ENCODE data around the gene USP20. TPM values are rescaled to one million over a fixed set of nuclear protein-coding genes. Genes with fewer than 3 reads are reported as not detected.

USP20 gene
- total RNA-seq, 2 donors from 2014 or later, result 16.0 to 21.9 TPM

DNA sequence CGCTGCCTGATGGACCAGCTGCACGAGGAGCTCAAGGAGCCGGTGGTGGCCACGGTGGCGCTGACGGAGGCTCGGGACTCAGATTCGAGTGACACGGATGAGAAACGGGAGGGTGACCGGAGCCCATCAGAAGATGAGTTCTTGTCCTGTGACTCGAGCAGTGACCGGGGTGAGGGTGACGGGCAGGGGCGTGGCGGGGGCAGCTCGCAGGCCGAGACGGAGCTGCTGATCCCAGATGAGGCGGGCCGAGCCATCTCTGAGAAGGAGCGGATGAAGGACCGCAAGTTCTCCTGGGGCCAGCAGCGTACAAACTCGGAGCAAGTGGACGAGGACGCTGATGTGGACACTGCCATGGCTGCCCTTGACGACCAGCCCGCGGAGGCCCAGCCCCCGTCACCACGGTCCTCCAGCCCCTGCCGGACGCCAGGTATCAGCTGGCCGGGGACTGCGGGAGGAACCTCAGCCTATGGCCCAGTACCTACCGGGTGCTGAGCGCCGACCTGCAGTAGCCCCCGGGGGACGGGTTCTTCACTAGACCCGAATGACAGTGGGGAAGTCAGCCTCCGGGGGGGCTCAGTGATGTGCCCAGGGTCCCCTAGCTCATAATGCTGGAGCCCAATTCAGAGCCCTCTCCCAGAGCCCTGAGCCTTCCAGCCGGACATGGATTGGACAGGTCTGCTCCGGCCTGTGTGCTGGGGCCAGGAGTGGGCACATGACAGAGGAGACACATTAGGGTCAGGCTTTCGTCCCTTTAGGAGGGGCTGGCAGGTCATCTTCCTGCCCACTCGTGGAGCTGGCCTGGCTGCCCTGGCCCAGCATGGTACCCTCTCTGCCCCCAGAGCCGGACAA lies 33.0 kb downstream of the USP20 start:
- no peak for ATAC-seq
- intact Hi-C loops (cut with DNase I, micrococcal nuclease), result no loop called here
- DNase-seq, result no peak

DNA sequence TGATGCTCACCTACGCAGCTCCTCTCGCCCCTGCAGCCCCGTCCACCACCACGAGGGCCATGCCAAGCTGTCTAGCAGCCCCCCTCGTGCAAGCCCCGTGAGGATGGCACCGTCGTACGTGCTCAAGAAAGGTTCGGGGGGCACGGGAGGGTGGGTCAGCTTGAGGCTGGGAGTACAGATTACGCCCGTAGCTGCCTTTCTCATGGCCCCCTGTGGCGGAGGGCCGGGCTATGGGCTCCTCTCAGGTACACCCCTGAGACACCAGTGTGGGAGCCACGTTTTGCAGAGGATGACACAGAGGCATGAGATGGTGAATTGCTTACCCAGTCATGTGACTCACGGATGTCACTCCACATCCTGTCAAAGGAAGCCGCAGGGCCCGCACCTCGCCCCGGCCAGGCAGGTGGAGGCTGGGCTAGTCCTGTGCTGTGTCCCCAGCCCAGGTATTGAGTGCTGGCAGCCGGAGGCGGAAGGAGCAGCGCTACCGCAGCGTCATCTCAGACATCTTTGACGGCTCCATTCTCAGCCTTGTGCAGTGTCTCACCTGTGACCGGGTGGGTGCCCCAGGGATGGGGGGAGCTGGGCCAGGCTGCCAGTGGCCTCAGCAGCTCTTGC lies 33.7 kb downstream of the USP20 start:
- intact Hi-C loops (cut with DNase I, micrococcal nuclease), result no loop called here
- DNase-seq (peak in 1 of 2 donors; percentile 51), ATAC-seq (peak; percentile 61)

DNA sequence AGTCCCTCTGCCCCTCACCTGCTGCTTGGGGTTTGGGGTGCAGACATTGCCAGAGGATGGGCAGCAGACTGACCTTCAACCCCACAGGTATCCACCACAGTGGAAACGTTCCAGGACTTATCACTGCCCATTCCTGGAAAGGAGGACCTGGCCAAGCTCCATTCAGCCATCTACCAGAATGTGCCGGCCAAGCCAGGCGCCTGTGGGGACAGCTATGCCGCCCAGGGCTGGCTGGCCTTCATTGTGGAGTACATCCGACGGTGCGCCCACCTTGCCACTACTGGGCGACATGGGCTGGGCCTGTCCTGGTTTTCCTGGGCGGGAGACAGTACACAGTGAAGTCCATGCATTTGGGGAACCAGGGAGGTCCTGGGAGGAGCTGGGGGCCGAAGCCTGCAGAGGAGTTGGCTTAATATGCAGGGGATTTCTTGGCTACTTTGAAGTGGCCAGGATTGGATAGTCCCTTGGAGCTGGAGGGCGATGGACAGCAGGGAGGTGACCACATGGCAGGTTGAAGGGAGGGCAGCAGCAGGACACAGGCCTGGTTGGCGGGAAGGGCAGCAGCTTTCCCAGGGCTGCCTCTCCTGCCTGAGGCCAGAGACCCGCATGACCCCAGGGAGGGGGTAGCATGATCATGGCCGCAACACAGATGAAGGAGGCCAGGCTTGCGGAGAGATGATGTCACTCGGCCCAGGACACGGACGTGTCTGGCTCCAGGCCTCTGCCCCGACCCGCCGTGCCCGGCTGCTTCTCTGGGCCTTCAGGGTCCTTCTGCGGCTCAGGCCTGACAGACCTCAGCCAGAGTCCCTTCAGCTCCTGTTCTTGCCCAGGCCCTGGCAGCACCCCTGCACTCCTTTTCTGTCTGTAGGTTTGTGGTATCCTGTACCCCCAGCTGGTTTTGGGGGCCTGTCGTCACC lies 34.6 kb downstream of the USP20 start:
- no peak for ATAC-seq
- intact Hi-C loops (cut with DNase I, micrococcal nuclease), result no loop called here

DNA sequence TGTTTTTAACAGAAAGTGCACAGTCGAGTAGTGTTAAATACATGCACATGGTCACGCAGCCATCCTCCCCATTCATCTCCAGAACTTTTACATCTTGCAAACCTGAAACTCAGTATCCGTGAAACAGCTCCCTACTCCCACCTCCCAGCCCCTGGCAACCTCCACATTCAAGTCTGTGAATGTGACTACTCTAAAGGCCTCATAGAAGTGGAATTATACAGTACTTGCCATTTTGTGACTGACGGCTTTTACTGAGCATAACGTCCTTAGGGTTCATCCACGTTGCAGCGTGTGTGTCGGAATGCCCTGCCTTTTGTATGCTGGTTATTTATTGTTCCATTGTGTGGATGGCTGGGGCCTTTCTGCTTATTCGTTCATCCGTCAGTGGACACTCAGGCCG lies 35.8 kb downstream of the USP20 start:
- DNase-seq, result no peak
- intact Hi-C loops (cut with DNase I, micrococcal nuclease), result no loop called here
- ATAC-seq, result no peak

More for the DNA sequence above, 34.6 kb downstream of the USP20 start:
- no peak for DNase-seq

DNA sequence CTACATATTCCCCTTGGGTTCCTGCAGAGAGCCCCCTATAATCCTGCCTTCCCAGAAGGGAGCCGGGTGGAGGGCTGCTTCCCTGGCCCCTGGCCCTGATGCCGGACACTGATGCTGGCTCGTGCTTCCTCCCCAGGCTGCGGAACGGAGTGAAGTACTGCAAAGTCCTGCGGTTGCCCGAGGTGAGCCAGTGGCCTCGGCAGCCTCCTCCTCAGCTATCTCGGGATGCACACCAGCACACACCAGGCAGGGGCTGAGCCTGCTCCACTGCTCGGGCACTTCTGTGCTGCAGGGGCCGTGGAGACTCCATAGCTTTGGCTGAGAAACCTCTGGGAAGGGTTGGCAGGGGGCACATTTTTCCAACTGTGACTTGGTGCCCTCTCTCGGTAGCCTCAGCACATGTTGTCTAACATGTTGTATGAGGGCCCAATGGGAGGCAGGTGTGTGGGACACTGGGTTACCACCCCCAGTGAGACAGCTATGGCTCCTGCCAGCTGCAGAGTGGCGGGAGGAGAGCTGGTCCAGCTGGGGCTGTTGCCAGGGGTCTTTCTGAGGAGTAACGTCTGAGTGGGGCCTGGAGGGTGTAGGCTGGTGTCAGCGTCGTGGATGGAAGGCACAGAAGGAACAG lies 38.4 kb downstream of the USP20 start:
- intact Hi-C loops (cut with DNase I, micrococcal nuclease), result no loop called here
- no peak for ATAC-seq

DNA sequence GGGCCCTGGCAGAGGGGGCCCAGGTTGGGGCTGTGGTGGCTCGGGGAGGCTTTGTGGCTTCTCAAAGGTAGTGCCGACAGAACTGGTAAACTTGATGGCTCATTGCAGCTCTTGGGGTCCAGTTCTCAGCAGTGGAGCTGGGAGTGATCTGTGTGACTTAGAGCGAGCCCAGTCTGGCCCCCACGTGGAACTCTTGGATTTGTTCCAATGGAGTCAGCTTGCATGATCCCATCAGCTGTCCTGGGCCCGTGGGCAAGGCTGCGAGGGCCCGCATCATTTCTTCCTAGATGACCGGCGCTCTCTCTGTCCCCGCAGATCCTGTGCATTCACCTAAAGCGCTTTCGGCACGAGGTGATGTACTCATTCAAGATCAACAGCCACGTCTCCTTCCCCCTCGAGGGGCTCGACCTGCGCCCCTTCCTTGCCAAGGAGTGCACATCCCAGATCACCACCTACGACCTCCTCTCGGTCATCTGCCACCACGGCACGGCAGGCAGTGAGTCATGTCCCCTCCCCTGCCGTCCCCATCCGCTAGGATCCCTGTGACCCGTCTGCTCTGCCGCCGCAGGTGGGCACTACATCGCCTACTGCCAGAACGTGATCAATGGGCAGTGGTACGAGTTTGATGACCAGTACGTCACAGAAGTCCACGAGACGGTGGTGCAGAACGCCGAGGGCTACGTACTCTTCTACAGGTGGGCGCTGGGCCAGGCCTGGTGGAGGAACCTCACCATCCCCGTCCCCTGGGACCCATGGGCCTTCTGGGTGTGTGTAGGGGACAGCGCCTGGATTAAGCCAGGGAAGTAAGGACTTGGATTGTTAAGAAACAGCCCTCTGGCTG lies 39.2 kb downstream of the USP20 start:
- intact Hi-C loops (cut with DNase I, micrococcal nuclease), result no loop called here
- DNase-seq (no peak), ATAC-seq (no peak)

More for the DNA sequence above, 38.4 kb downstream of the USP20 start:
- no peak for DNase-seq

DNA sequence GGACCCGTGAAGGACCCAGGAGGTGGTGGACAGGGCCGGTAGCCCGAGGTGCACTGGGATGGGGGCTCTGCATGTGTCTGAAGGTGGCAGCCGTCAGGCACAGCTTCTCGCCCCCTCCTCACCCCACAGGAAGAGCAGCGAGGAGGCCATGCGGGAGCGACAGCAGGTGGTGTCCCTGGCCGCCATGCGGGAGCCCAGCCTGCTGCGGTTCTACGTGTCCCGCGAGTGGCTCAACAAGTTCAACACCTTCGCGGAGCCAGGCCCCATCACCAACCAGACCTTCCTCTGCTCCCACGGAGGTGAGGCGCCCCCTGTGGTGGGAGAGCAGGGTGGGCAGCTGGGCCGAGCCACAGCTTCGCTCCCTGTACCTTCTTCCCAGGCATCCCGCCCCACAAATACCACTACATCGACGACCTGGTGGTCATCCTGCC lies 39.9 kb downstream of the USP20 start:
- no peak for ATAC-seq
- intact Hi-C loops (cut with DNase I, micrococcal nuclease), result no loop called here
- no peak for DNase-seq

DNA sequence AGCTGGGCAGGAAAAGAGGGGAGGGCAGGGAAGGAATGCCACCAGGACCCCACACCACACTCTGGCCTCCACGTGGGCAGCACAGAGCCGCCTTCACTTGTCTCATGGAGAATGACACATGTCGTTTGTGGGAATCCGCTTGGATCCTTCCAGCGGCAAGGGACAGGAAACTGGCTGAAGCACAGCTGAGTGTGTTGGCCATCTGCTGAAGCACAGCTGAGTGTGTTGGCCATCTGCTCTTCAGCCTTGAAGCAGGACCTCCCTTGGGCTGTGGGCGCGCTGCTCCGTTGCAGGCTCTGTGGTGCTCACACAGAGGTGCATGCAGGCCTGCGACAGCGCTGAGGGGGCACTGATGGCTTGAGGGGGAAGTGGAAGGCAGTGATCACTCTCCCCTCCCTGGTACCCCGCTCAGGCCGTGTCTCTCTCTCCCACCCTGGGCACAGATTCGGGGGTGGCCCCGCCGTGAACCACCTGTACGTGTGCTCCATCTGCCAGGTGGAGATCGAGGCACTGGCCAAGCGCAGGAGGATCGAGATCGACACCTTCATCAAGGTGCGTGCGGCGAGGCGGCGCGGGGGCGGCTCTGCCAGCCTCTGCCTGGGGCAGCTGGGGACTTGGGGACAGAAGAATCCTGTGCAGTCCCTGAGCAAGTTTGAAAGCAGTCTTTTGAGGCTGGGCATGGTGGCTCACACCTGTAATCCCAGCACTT lies 40.6 kb downstream of the USP20 start:
- intact Hi-C loops (cut with DNase I, micrococcal nuclease), result no loop called here
- DNase-seq (no peak), ATAC-seq (no peak)

DNA sequence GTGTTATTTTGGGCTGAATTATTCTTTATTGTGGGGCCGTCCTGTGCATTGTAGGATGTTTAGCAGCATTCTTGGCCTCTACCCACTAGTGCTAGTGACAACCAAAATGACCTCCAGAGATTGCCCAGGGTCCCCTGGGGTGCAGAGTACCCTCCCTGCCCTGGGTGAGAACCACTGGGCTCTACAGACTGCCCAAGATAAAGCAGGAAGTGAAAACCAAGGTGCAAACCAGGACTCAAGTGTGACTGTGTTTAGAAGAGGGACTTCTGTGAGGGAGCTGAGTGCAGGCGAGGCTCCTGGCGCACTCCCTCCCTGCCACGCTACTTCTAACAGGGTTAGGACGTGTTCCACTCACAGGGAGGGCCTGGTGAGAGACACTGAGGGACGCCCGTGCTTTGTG lies 41.6 kb downstream of the USP20 start:
- intact Hi-C loops (cut with DNase I, micrococcal nuclease), result no loop called here
- ATAC-seq (no peak), DNase-seq (no peak)

DNA sequence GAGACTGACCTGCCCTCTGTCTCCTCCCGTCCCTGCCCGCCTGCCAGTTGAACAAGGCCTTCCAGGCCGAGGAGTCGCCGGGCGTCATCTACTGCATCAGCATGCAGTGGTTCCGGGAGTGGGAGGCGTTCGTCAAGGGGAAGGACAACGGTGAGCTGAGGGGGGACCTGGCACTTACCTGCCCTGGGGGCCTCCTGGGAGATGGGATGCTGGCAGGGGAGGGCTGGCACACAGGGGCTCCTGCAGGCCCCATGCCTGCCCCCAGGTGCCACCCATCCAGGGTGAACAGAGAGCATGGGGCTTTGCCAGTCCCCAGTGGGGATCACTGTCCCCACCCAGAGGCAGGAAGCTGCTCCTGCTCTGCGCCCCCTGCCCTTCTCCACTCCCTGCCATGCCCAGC lies 43.0 kb downstream of the USP20 start:
- intact Hi-C loops (cut with DNase I, micrococcal nuclease), result no loop called here
- no peak for DNase-seq
- no peak for ATAC-seq

DNA sequence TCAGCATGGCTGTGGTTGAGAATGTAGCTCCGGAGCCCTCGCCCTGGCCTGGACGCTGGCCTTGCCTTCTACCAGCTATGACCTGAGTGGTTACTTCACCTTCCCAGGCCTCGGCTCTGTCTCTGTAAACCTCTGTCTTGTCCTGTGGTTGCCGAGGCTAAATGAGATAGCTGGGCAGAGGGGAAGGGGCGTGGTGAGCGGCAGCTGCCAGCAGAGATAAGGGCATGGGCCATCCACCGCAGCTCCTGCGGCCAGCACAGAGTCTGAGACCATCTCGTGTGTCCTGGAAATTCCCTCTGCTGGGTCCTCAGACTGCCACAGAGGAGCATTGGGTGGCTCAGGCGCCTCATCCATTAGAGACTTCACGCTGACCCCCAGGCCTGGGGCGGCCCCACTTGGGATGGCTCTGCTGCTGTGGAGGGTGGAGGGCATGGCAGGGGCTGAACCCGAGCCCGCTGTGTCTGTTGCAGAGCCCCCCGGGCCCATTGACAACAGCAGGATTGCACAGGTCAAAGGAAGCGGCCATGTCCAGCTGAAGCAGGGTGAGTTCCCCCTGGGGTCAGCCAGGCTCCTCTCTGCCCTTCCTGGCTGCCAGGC lies 43.9 kb downstream of the USP20 start:
- DNase-seq, result no peak
- ATAC-seq, result no peak
- intact Hi-C loops (cut with DNase I, micrococcal nuclease), result no loop called here

DNA sequence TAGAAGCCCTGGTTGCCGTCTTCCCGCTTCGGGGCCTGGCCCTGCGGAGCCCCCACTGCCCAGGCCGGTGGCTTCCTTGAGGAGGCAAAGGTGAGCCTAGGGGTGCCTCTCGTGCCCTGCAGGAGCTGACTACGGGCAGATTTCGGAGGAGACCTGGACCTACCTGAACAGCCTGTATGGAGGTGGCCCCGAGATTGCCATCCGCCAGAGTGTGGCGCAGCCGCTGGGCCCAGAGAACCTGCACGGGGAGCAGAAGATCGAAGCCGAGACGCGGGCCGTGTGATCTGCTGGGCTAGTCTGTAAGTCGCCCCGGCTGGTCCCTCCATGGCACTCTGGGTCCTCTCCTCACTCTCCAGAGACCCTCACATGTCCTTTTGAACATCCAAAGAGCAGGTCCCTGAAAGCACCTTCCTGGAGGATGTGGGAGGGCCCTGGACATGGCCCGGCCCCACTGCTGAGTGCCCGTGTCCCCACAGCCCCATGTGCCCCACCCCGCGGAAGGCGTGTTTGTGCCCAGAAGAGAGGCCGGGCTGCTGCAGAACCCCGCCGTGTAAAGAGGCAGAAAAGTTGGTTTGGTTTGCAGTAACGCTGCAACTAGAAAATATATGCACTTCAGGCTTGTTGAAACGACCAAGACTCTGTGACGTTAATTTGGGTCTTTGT lies 44.9 kb downstream of the USP20 start:
- DNase-seq (no peak), ATAC-seq (no peak)
- intact Hi-C loops (cut with DNase I, micrococcal nuclease), result loop anchor here in 1 of 2 donors (10.0 kb wide), 1 partner anchor 175 kb away; the partner anchor contains the start of gene GPR107

DNA sequence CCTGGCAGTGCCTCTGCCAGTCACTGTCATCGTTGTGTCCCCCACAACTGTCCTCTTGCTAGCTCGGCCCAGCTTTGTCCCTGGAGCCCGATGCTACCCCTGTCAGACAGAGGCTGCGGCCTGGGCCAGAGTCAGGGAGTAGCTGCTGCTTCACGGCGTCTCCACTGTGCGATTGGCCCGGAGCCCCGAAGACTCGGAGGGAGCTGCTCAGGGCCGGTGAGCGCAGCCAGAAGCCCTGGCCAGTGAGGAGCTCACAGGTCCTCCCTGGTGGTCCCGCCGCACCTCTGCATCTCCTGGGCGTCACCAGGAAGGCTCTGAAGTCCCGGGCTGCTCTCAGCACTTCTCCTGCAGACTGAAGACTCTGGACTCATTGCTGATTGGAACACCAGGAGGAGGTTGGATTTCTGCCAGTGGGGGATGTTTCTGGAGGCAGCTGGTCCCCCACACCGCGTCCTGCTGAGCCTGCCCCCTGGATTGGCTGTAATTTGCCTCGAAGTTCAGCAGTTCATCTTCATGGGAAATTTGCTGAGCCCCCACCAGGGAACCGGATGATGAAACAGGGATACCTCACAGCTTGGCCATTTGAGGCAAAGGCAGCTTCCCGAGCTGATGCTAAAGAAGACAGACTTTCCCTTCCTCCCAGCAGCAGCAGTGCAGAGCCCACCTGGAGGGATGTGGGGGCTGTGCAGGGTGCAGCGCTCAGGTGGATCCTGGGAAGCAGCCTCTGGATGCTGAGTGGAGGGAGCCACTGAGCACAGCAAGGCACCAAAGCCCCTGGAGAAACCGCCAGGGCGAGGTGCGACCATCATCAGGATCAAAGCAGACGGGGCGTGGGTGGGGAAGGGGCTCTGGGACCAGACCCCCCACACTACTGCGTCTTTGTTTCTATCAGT lies 45.6 kb downstream of the USP20 start:
- no peak for DNase-seq
- intact Hi-C loops (cut with DNase I, micrococcal nuclease), result loop anchor here in 1 of 2 donors (10.0 kb wide), 1 partner anchor 174 kb away; the partner anchor contains the start of gene GPR107

DNA sequence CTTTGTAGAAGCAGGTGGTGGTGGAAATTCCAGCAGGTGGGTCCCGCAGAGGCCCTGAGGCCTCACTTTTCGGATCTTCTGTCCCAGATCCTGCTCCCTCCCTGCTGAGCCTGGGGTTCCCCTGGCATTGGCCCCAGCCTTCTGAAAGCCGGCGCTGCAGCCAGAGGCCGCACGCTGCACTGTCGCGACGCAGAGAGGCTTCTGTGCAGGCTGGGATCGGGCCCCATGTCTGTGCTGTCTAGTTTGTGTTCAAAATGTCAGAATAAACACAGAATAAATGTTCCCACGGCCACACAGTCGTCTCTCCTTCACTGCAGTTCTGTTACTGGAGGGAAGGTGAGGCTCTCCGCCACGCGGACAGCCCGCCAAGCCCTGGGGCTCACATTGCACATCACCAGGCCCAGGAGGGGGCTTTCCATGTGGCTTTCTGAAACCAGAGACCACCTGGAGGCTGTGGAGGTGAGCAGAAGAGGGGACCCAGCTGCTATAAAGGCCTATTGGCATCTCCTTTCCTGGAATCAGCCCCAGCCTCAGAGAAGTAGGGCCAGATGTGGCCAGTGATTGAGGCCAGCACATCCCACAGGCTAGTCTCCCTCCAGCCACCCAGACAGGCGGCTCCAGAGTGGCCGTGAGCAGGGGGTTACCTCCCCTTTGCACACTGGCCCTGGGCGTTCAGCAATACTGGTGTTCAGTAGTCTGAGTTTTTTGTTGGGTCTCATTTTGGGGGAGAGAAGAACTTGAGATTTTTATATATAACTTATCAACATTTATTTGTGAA lies 46.5 kb downstream of the USP20 start:
- DNase-seq, result no peak
- no peak for ATAC-seq
- intact Hi-C loops (cut with DNase I, micrococcal nuclease), result loop anchor here in 1 of 2 donors (10.0 kb wide), 1 partner anchor 173 kb away; the partner anchor contains the start of gene GPR107

More for the DNA sequence above, 45.6 kb downstream of the USP20 start:
- no peak for ATAC-seq

Measured in left colon (tissue), 2 donors.